GM19035 (cell line): Measurements from ENCODE around the gene NOVA2.
A peak's percentile ranks its signal among the peaks of the same experiment; 100 is the strongest.

ENCODE experiments used
- ATAC-seq: cut with Tn5 transposase; IDR thresholded peaks from one replicate; pipeline ENCODE4 v1.9.1; 2021; ENCODE audit not compliant: unreplicated experiment

NOVA2 gene, protein sequence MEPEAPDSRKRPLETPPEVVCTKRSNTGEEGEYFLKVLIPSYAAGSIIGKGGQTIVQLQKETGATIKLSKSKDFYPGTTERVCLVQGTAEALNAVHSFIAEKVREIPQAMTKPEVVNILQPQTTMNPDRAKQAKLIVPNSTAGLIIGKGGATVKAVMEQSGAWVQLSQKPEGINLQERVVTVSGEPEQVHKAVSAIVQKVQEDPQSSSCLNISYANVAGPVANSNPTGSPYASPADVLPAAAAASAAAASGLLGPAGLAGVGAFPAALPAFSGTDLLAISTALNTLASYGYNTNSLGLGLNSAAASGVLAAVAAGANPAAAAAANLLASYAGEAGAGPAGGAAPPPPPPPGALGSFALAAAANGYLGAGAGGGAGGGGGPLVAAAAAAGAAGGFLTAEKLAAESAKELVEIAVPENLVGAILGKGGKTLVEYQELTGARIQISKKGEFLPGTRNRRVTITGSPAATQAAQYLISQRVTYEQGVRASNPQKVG

DNA sequence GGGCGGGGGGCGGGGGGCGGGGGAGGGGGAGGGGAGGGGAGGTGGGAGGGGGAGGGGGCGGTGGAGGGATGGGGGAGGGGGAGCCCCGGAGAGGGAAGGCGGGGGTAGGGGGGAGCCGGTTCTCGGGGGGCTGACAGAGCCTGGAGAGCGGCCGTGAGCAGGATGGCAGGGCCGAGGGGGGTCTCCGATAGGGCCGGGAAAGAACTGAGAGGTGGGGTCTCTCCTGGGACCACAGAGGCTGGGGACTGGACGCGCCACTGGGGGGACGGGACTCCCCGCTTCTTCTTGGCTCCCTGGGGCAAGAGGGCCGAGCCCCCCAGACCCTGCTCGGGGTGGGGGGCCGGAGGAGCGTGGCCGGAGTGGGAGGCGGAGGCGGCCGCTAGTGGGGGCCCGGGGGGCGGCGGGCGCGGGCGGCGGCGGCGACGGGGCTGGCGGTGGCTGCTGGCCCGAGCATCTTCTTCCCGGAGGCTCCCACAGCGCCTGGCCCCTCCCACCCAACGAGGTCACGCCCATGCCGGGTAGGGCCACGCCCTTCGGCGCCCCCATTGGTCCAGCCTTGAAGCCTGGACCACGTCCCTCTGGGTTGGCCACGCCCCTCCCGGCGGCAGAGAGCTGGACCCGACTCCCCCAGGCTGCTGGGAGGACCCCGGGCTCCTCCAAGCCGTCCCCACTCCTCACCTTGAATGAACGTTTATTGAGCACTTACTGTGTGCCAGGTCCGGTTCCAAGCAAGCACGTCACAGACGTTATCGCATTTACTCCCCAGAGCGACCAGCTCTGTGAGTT is at the start of gene NOVA2:
Gene NOVA2 (minus strand): TSS at position 313 of the 786 bp plus-strand sequence. CDS start 514 bp downstream, outside the sequence.
- no peak for ATAC-seq

- no peak for ATAC-seq
These were observed 49.7 kb upstream of the NOVA2 start for GRCh38 chr19:46023311-46023779.

DNA sequence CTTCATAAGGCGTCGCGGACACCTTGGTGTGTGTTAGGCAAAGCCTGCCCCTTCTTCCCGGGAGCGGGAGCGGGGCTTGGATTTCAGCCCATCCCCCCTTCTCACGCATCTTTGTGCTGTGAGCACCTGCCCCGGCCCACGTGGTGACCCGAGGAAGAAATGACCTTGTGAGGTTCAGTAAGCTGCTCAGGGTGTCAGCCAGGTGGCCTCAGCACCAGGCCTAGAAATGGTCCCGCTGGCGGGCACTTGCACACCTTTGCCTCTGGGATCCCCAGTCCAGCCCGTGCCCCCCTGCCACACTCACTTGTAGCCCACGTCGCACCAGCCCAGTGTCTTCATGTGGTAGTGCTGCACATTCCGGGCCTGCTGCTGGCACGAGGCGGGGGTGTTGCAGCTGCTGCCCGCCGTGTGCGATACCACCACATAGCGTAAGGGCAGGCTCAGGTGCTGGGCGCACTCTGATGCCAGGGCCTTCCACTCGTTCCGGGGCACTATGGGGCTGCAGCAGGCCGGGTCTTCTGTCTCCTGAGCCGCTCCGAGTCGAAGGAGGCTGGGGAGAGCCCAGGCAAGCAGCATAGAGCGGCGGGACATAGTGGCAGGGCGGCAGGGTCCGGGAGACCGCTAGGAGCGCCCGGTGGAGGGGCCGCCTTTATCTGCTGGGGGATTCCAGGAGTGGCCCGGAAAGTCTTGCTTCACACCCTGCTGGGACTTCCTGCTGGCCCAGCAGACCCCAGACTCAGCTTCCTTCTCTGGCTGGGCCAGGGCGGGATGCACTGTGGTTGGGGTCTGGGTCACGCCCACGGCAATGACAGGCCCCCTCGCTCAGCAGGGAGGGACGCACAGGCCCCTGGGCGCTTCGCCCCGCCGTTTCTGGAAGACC is 49.0 kb upstream of the NOVA2 start, which contains the start of gene PGLYRP1:
Gene PGLYRP1 (minus strand): TSS at position 623 of the 880 bp plus-strand sequence. CDS start 32 bp downstream, at position 591.
- ATAC-seq = no peak

DNA sequence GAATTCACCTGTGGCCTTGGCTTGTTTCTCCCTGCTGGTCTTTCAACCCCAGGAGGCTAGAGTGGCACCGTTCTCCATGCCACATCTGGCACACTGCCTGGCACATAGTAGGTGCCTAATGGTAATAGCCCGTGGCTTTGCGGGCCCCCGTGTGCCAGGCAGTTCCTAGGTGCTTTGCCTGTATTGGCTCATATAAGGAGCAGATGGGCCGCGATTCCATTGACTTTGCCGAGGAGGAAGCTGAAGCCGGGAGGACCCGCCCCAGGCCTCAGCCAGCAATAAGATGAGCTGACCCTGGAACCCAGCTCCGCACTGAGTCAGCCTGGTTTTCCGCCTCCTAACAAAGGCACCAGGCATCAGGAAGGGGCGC is 48.4 kb upstream of the NOVA2 start:
- ATAC-seq = no peak

- ATAC-seq = no peak
These were observed 47.9 kb upstream of the NOVA2 start for GRCh38 chr19:46021531-46022041.

- ATAC-seq = no peak
These were observed 47.1 kb upstream of the NOVA2 start for GRCh38 chr19:46020819-46021125.

DNA sequence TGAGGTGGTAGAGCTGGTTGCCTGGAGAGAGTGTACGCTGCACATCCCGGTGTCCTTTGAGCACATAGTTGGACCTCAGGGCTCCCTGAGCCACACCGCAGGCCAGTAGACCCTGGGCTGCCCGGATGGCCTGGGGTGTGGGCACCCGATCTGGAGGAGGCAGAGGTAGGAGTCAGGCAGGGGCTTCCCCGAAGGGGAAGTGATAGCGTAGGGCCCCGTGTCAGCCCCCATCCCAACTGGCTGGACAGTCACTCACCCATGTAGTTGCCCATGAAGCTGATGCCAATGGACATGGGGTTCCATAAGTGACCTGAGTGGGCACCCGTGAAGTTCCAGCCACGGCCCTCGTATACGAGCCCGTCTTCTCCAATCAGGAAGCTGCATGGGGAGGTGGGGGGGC is 45.6 kb upstream of the NOVA2 start:
- ATAC-seq = no peak

GRCh38 chr19:46018729-46019251 is 45.1 kb upstream of the NOVA2 start:
- ATAC-seq = no peak

- no peak for ATAC-seq
These were observed 44.4 kb upstream of the NOVA2 start for GRCh38 chr19:46017874-46018675.

- ATAC-seq = no peak
These were observed 43.4 kb upstream of the NOVA2 start for GRCh38 chr19:46017095-46017429.

DNA sequence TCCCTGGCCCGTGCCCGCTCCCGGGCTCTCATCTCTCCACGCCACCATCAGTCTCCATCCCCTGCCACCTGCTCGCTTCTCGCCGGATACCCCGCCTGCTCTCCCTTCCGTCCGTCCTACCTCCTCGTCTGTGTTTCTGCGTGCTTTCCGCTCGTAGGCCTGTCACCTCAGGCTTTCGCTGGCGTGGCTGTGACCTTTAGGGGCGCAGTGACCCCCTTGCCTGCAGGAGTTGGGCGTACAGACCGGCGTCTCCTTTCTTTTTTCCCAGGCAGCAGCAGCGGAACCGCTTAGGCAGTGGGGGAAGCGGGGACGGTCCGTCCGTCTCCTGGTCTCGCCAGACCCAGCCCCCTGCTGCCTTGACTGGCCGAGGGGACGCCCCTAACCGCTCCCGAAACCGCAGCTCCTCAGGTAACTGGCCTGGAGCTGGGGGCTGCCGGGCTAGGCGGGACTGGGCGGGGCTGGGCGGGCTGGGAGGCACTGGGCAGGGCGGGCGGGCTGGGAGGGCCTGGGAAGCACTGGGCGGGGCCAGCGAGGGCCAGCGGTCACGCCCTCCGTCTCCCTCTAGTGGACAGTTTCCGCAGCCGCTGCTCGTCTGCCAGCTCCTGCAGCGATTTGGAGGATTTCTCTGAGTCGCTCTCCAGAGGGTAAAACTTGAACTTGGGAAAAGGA is 42.9 kb upstream of the NOVA2 start:
- ATAC-seq = peak; percentile 57

- peak; percentile 14 for ATAC-seq
These were observed 42.2 kb upstream of the NOVA2 start for GRCh38 chr19:46015687-46016425.

GRCh38 chr19:46014941-46015686 is 41.4 kb upstream of the NOVA2 start:
- ATAC-seq = no peak

GRCh38 chr19:46014534-46014933 is 40.9 kb upstream of the NOVA2 start:
- ATAC-seq = no peak

DNA sequence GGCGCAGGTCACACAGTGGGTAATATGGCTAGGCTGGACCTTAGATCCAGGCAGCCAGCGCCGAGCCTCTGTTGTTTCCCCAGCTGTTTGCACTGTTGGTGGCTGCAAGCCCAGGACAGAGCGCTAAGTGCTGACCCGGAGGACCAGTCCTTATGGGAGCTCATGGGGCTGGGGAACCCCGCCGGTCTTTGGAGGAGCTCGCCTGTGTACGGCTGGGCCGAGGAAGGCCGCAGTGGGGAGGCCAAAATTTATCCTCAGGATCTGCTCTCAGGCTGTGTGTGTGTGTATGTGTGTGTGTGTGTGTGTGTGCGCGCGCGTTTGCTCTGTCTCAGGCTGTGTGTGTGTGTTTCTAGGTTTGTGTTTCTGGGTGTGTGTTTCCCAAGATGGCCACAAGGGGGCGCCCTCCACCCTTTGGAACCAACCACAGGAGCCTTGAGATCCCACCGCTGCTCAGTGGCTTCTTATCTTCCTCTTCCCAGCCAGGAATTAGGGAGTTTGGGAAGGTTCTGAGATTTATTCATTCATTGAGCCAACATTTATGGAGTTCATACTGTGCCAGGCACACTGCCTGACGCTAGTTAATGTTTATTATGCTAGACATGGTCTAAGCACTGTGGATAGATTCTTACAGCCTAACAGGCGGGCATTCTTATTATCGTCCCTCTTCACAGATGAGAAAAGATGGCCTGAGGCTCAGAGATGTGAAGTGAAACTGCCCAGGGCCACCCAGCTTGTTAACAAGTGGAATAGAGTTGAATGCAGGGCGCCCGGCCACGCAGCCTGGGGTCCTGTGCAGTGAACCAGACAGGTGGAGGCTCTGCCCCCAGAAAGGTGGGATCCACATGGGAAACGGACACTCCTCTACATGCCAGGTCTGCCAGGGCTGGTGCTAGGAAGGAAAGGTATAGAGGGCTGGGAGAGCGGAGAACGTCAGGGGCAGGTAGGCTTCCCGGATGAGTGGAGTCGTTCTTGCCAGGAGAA is 36.2 kb upstream of the NOVA2 start:
- no peak for ATAC-seq

GRCh38 chr19:46006411-46006810 is 32.7 kb upstream of the NOVA2 start:
- ATAC-seq = no peak
